HepG2 (cell line): ENCODE results near the gene MRPL34.

Experiments
- CTCF ChIP-seq: sonication (generic); formaldehyde crosslinking; IDR thresholded peaks from 2 replicates; pipeline ENCODE4 v1.5.0; 2020; ENCODE audit warnings: mild to moderate bottlenecking, missing genetic modification reagents, moderate library complexity
- ESRRA ChIP-seq: sonication (generic); formaldehyde crosslinking; IDR thresholded peaks from 2 replicates; pipeline ENCODE4 v1.5.1; 2020; ENCODE audit warnings: mild to moderate bottlenecking, low read depth, missing genetic modification reagents
- GABPA ChIP-seq, 2 experiments: IDR thresholded peaks; 2 replicates each; pipeline ENCODE4 v1.6.1; 2011 to 2016; ENCODE audit warnings: low read depth in 2 of 2, low read length in 1 of 2, missing biosample characterization in 1 of 2, missing genetic modification characterization in 1 of 2
- JUND ChIP-seq: sonication (generic); formaldehyde crosslinking; IDR thresholded peaks from 2 replicates; pipeline ENCODE4 v1.8.0; 2022; ENCODE audit warnings: mild to moderate bottlenecking, missing genetic modification reagents
- MTA1 ChIP-seq: sonication (generic); formaldehyde crosslinking; IDR thresholded peaks from 2 replicates; pipeline ENCODE4 v1.4.0; 2020; ENCODE audit warnings: missing genetic modification reagents, mild to moderate bottlenecking, borderline replicate concordance
- POLR2A ChIP-seq, 2 experiments: IDR thresholded peaks; 2 replicates each; pipeline ENCODE4 v1.6.1; 2011; ENCODE audit warnings: low read depth in 2 of 2, low read length in 2 of 2, mild to moderate bottlenecking in 1 of 2, moderate library complexity in 1 of 2; ENCODE audit not compliant: insufficient read depth in 1 of 2
- SMARCC2 ChIP-seq: fragments of 450-650 bp; IDR thresholded peaks from 2 replicates; pipeline ENCODE4 v1.6.1; 2017; ENCODE audit warnings: antibody characterized with exemption, mild to moderate bottlenecking
- ZNF24 ChIP-seq: fragments of 450-650 bp; IDR thresholded peaks from 2 replicates; pipeline ENCODE4 v1.6.1; 2017; ENCODE audit warnings: antibody characterized with exemption, mild to moderate bottlenecking
- ZNF3 ChIP-seq: IDR thresholded peaks from 2 replicates; pipeline ENCODE4 v1.7.0; 2017; ENCODE audit warnings: inconsistent platforms
- ZNF431 ChIP-seq: sonication (generic); formaldehyde crosslinking; IDR thresholded peaks from 2 replicates; pipeline ENCODE4 v1.9.0; 2022; ENCODE audit warnings: missing genetic modification reagents, low read depth, mild to moderate bottlenecking, borderline replicate concordance
- ZNF451 ChIP-seq: sonication (generic); formaldehyde crosslinking; IDR thresholded peaks from 2 replicates; pipeline ENCODE4 v1.5.0; 2020; ENCODE audit warnings: mild to moderate bottlenecking, missing genetic modification reagents
- ZNF550 ChIP-seq: sonication (generic); formaldehyde crosslinking; IDR thresholded peaks from 2 replicates; pipeline ENCODE4 v1.4.0; 2020; ENCODE audit warnings: mild to moderate bottlenecking, missing genetic modification reagents, borderline replicate concordance

GRCh38 chr19:17279436-17279835, 26.2 kb upstream of the MRPL34 start:
- TF ChIP-seq ZNF550 (no peak), ZNF24 (no peak), ZNF431 (no peak), CTCF (CRISPR knock-in tag) (no peak), POLR2A (IDR thresholded peaks at IDR 0.05; ENCODE audit: insufficient read depth in 1 of 2, low read depth in 2 of 2, low read length in 2 of 2) (no peak), ZNF3 (no peak), MTA1 (CRISPR knock-in tag) (no peak), ZNF451 (no peak), SMARCC2 (no peak), ESRRA (CRISPR knock-in tag) (no peak), GABPA (IDR thresholded peaks at IDR 0.05; ENCODE audit: low read depth, low read length) (no peak), GABPA (CRISPR knock-in tag; IDR thresholded peaks at IDR 0.05; ENCODE audit: low read depth) (no peak), JUND (CRISPR knock-in tag) (no peak)
